GM18951 (cell line): ENCODE measurements around the gene BCL2L11.
A peak's percentile ranks its signal among the peaks of the same experiment; 100 is the strongest.
"Not testable (repeated sequence)": the region's sequence is repeated elsewhere in the genome, so short reads cannot be mapped to it uniquely, and the experiment has no call there.

ENCODE experiments used
- POLR2A ChIP-seq: IDR thresholded peaks from 4 replicates; pipeline ENCODE4 v1.6.1; 2011; ENCODE audit warnings: mild to moderate bottlenecking; ENCODE audit not compliant: insufficient read length, insufficient read depth; ENCODE audit errors: extremely low read depth
- in situ Hi-C: fragments of 300-500 bp; cut with MboI; formaldehyde crosslinking; loops from one replicate; pipeline ENCODE4 v1.12.0; 2022; ENCODE audit warnings: low sequenced_read_pairs, mixed read lengths, inconsistent platforms; ENCODE audit not compliant: unreplicated experiment

Gene BCL2L11

GRCh38 chr2:111120253-111121027 lies at the start of gene BCL2L11:
TSS of gene BCL2L11 (plus strand) at chr2:111120914. CDS start at chr2:111123746, 2,832 bp downstream.
- in situ Hi-C loops, result no loop called here
- TF ChIP-seq POLR2A, result peak; percentile 77

- no peak for TF ChIP-seq POLR2A
- in situ Hi-C loops, result no loop called here
Measured at GRCh38 chr2:111071600-111072171, 49.0 kb upstream of the BCL2L11 start.

GRCh38 chr2:111072220-111072871 lies 48.4 kb upstream of the BCL2L11 start:
- no peak for TF ChIP-seq POLR2A
- in situ Hi-C loops, result no loop called here

- in situ Hi-C loops, result not testable (repeated sequence)
Measured at GRCh38 chr2:111082659-111083058, 38.1 kb upstream of the BCL2L11 start.

GRCh38 chr2:111091811-111092211 lies 28.9 kb upstream of the BCL2L11 start:
- in situ Hi-C loops, result no loop called here
- TF ChIP-seq POLR2A, result no peak

GRCh38 chr2:111094691-111095090 lies 26.0 kb upstream of the BCL2L11 start:
- no peak for TF ChIP-seq POLR2A
- in situ Hi-C loops, result no loop called here

- TF ChIP-seq POLR2A, result no peak
- in situ Hi-C loops, result no loop called here
Measured at GRCh38 chr2:111095434-111095833, 25.3 kb upstream of the BCL2L11 start.

- no peak for TF ChIP-seq POLR2A
- in situ Hi-C loops, result no loop called here
Measured at GRCh38 chr2:111099402-111099801, 21.3 kb upstream of the BCL2L11 start.

- TF ChIP-seq POLR2A, result no peak
Measured at GRCh38 chr2:111100087-111100764, 20.5 kb upstream of the BCL2L11 start.

GRCh38 chr2:111100765-111101162 lies 19.9 kb upstream of the BCL2L11 start:
- in situ Hi-C loops, result no loop called here

More at GRCh38 chr2:111100087-111100764, 20.5 kb upstream of the BCL2L11 start:
- in situ Hi-C loops, result no loop called here

GRCh38 chr2:111101592-111101991 lies 19.1 kb upstream of the BCL2L11 start:
- TF ChIP-seq POLR2A, result no peak
- in situ Hi-C loops, result no loop called here

More at GRCh38 chr2:111100765-111101162, 19.9 kb upstream of the BCL2L11 start:
- no peak for TF ChIP-seq POLR2A

GRCh38 chr2:111102216-111102615 lies 18.5 kb upstream of the BCL2L11 start:
- in situ Hi-C loops, result no loop called here
- TF ChIP-seq POLR2A, result no peak

- no peak for TF ChIP-seq POLR2A
- in situ Hi-C loops, result no loop called here
Measured at GRCh38 chr2:111105926-111106325, 14.8 kb upstream of the BCL2L11 start.

- in situ Hi-C loops, result no loop called here
- no peak for TF ChIP-seq POLR2A
Measured at GRCh38 chr2:111106706-111107105, 14.0 kb upstream of the BCL2L11 start.
